Stimulated activated naive B cell treated with anti-CD40 and anti-IgM and Interleukin-4, amounts not matched to agents 10 μg/mL and 1 μg/mL and 100 μg/mL, for 72 hours (primary cell): ENCODE measurements around the gene ZNF618.

ENCODE experiments used
- ATAC-seq, 2 donors: fragments of 150-1000 bp; cut with Tn5 transposase; replicated peaks; 2 replicates each; pipeline ENCODE4 v1.10.0; 2021; ENCODE audit warnings: moderate library complexity in 1 of 2
- DNase-seq: peaks from one replicate; pipeline ENCODE4 v3.0.0; 2021
- H3K27ac Mint-ChIP-seq: one replicate; pipeline ENCODE4 v1.8.0; 2022; ENCODE audit warnings: mild to moderate bottlenecking, mixed read lengths
- H3K27me3 Mint-ChIP-seq, 2 donors: one replicate each; pipeline ENCODE4 v1.8.0; 2022; ENCODE audit warnings: mixed read lengths in 2 of 2
- H3K36me3 Mint-ChIP-seq, 2 donors: one replicate each; pipeline ENCODE4 v1.8.0; 2022; ENCODE audit warnings: mixed read lengths in 2 of 2, mild to moderate bottlenecking in 1 of 2
- H3K4me1 Mint-ChIP-seq, 2 donors: one replicate each; pipeline ENCODE4 v1.8.0; 2022; ENCODE audit warnings: mixed read lengths in 2 of 2, mild to moderate bottlenecking in 1 of 2
- H3K4me3 Mint-ChIP-seq, 2 donors: one replicate each; pipeline ENCODE4 v1.8.0; 2022; ENCODE audit warnings: mild to moderate bottlenecking in 2 of 2, mixed read lengths in 2 of 2, moderate library complexity in 1 of 2
- H3K9me3 Mint-ChIP-seq, 2 donors: one replicate each; pipeline ENCODE4 v1.8.0; 2022; ENCODE audit warnings: mixed read lengths in 2 of 2, mild to moderate bottlenecking in 1 of 2

Gene ZNF618, protein sequence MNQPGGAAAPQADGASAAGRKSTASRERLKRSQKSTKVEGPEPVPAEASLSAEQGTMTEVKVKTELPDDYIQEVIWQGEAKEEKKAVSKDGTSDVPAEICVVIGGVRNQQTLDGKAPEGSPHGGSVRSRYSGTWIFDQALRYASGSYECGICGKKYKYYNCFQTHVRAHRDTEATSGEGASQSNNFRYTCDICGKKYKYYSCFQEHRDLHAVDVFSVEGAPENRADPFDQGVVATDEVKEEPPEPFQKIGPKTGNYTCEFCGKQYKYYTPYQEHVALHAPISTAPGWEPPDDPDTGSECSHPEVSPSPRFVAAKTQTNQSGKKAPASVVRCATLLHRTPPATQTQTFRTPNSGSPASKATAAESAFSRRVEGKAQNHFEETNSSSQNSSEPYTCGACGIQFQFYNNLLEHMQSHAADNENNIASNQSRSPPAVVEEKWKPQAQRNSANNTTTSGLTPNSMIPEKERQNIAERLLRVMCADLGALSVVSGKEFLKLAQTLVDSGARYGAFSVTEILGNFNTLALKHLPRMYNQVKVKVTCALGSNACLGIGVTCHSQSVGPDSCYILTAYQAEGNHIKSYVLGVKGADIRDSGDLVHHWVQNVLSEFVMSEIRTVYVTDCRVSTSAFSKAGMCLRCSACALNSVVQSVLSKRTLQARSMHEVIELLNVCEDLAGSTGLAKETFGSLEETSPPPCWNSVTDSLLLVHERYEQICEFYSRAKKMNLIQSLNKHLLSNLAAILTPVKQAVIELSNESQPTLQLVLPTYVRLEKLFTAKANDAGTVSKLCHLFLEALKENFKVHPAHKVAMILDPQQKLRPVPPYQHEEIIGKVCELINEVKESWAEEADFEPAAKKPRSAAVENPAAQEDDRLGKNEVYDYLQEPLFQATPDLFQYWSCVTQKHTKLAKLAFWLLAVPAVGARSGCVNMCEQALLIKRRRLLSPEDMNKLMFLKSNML

GRCh38 chr9:113876151-113876992 lies at the start of gene ZNF618:
ZNF618 (plus strand) TSS chr9:113876309; CDS start chr9:113876381, 72 bp downstream.
- peak within 1 kb of the TSS; percentile 91 to 92 for H3K4me3 Mint-ChIP-seq
- H3K27me3 Mint-ChIP-seq: peaks cover 4 to 5% of the 10 kb centered on the region in 2 donors
- peak within 1 kb of the TSS; percentile 88 for H3K27ac Mint-ChIP-seq

DNA sequence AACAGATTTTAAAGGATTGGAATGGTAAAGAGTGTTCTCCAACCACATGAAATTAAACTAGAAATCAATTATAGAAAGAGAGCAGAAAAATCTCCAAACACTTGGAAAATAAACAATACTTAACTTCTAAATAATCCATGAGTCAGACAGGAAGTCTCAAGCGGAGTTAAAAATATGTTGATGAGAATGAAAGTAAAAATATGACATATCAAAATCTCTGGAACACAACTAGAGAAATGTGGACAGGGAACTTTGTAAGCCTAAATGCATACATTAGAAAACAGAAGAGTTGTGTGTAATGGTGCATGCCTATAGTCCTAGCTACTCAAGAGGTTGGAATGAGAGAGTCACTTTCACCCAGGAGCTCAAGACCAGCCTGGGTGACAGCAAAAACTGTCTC lies 47.9 kb upstream of the ZNF618 start:
- peaks cover 0 to 9% of the 10 kb centered on the region in 2 donors for H3K36me3 Mint-ChIP-seq
- DNase-seq (no peak), ATAC-seq (no peak)
- peaks cover 13% of the 10 kb centered on the region in 2 donors for H3K9me3 Mint-ChIP-seq
- peaks cover 4 to 7% of the 10 kb centered on the region in 2 donors for H3K4me1 Mint-ChIP-seq
- no peak overlapping the region for H3K4me3 Mint-ChIP-seq
- peaks cover 0 to 12% of the 10 kb centered on the region in 2 donors for H3K27me3 Mint-ChIP-seq
- H3K27ac Mint-ChIP-seq: no peak overlapping the region

More at GRCh38 chr9:113876151-113876992, at the start of gene ZNF618:
- H3K9me3 Mint-ChIP-seq: peaks cover 0 to 2% of the 10 kb centered on the region in 2 donors
- ATAC-seq: peak; percentile 82 to 84
- H3K4me1 Mint-ChIP-seq: peaks cover 1 to 8% of the 10 kb centered on the region in 2 donors
- DNase-seq: no peak
- H3K36me3 Mint-ChIP-seq: peaks cover 1 to 4% of the 10 kb centered on the region in 2 donors

DNA sequence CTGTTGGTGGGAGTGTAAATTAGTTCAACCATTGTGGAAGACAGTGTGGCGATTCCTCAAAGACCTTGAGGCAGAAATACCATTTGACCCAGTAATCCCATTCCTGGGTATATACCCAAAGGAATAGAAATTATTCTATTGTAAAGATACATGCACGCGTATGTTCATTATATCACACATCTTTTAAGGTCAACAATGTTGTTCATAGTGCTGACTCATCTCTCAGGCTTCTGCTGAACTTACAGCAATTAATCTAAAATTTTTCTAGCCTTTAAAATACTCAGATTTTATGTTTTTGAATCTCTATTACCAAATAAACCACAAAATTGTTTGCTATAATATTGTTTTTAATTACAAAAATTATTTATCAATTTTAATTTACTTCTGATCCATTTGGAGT lies 38.8 kb upstream of the ZNF618 start:
- ATAC-seq: no peak
- no peak overlapping the region for H3K27ac Mint-ChIP-seq
- H3K4me3 Mint-ChIP-seq: no peak overlapping the region
- no peaks in the 10 kb centered on the region for H3K4me1 Mint-ChIP-seq
- no peaks in the 10 kb centered on the region for H3K36me3 Mint-ChIP-seq
- peaks cover 9 to 13% of the 10 kb centered on the region in 2 donors for H3K9me3 Mint-ChIP-seq
- no peak for DNase-seq
- peaks cover 7 to 11% of the 10 kb centered on the region in 2 donors for H3K27me3 Mint-ChIP-seq

DNA sequence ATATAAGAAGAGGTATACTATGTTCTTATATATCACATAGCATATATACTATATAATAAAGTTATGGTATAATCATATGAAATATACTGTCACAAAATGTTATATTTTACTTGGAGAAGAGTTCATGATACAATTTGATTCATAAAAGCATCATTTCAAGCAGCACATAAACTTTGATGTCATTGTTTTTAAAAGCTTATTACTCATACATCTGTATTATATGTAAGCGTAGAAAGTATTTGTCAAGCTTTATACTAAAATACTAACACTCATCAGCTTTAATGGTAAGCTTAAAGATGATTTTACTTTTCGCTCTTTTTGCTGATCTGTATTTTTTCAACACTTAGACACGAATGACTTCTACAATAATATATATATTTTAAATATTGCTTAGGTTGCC lies 34.0 kb upstream of the ZNF618 start:
- H3K9me3 Mint-ChIP-seq: peaks cover 9 to 13% of the 10 kb centered on the region in 2 donors
- H3K27ac Mint-ChIP-seq: no peak overlapping the region
- peaks cover under 1 to 1% of the 10 kb centered on the region in 2 donors for H3K27me3 Mint-ChIP-seq
- ATAC-seq (no peak), DNase-seq (no peak)
- no peak overlapping the region for H3K4me3 Mint-ChIP-seq
- no peaks in the 10 kb centered on the region for H3K36me3 Mint-ChIP-seq
- H3K4me1 Mint-ChIP-seq: no peaks in the 10 kb centered on the region

DNA sequence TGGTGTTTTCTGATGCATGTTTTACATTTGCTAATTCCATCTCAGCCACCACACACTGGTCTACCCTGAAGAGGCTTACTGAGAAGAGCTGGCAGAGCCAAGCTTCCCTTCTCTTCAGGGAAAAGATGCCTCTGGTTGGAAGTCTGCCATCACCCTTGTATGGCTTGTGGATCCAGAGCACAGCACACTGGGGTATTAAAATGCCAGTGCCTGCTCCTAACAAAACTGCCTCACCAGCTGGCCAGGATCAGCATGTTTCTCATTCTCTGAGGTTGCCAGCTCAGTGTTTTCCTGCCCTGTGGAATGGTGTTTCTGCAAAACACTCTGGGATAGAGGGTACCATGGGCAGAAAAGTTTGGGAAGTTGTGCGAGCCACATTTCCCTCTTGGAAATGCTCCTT lies 31.6 kb upstream of the ZNF618 start:
- H3K9me3 Mint-ChIP-seq: peaks cover 9 to 14% of the 10 kb centered on the region in 2 donors
- H3K27ac Mint-ChIP-seq: no peak overlapping the region
- no peaks in the 10 kb centered on the region for H3K27me3 Mint-ChIP-seq
- no peaks in the 10 kb centered on the region for H3K36me3 Mint-ChIP-seq
- DNase-seq (no peak), ATAC-seq (no peak)
- no peak overlapping the region for H3K4me3 Mint-ChIP-seq
- no peaks in the 10 kb centered on the region for H3K4me1 Mint-ChIP-seq

GRCh38 chr9:113851359-113851758 lies 24.8 kb upstream of the ZNF618 start:
- Mint-ChIP-seq H3K4me1 (peaks cover 2 to 9% of the 10 kb centered on the region in 2 donors), H3K36me3 (peaks cover 2 to 4% of the 10 kb centered on the region in 2 donors), H3K4me3 (no peak overlapping the region), H3K9me3 (peaks cover 4 to 13% of the 10 kb centered on the region in 2 donors), H3K27ac (no peak overlapping the region), H3K27me3 (peaks cover 13 to 15% of the 10 kb centered on the region in 2 donors)
- no peak for DNase-seq
- ATAC-seq: no peak

- Mint-ChIP-seq H3K9me3 (peaks cover 4 to 11% of the 10 kb centered on the region in 2 donors), H3K4me3 (no peak overlapping the region), H3K27me3 (peaks cover 13 to 16% of the 10 kb centered on the region in 2 donors), H3K4me1 (peaks cover 2 to 9% of the 10 kb centered on the region in 2 donors), H3K27ac (no peak overlapping the region), H3K36me3 (peaks cover 2 to 4% of the 10 kb centered on the region in 2 donors)
- ATAC-seq: peak; percentile 73 to 75
- no peak for DNase-seq
Measured at GRCh38 chr9:113851873-113852272, 24.2 kb upstream of the ZNF618 start.

GRCh38 chr9:113853333-113853732 lies 22.8 kb upstream of the ZNF618 start:
- H3K27me3 Mint-ChIP-seq: peaks cover 13 to 16% of the 10 kb centered on the region in 2 donors
- no peak for ATAC-seq
- H3K36me3 Mint-ChIP-seq: peaks cover 2 to 4% of the 10 kb centered on the region in 2 donors
- peaks cover 2 to 8% of the 10 kb centered on the region in 2 donors for H3K9me3 Mint-ChIP-seq
- H3K4me3 Mint-ChIP-seq: no peak overlapping the region
- no peak overlapping the region for H3K27ac Mint-ChIP-seq
- no peak for DNase-seq
- H3K4me1 Mint-ChIP-seq: peaks cover 2 to 9% of the 10 kb centered on the region in 2 donors

- Mint-ChIP-seq H3K36me3 (peaks cover 2 to 4% of the 10 kb centered on the region in 2 donors), H3K27me3 (peaks cover 13 to 16% of the 10 kb centered on the region in 2 donors), H3K27ac (no peak overlapping the region), H3K4me3 (no peak overlapping the region), H3K4me1 (peaks cover 2 to 9% of the 10 kb centered on the region in 2 donors), H3K9me3 (peaks cover 2 to 8% of the 10 kb centered on the region in 2 donors)
- DNase-seq (no peak), ATAC-seq (no peak)
Measured at GRCh38 chr9:113854310-113854709, 21.8 kb upstream of the ZNF618 start.

DNA sequence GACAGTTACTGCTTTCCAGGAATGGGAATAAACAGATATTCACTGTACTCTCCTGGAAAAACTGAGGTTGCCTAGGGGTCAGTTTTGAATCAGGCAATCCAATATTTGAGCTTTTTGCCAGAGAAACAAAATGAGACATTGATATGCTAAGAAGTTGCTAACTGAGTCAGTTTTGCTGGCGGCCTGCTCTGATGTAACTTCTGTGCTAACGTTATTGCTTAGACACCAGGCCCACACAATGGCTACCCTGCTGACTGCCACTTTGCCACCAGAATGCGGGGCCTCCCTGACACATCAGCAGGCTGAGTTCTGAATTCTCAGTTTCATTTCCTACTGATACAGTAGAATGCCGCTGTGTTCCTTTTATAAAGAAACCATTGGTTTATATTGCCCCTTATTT lies 18.2 kb upstream of the ZNF618 start:
- Mint-ChIP-seq H3K36me3 (no peaks in the 10 kb centered on the region), H3K9me3 (no peaks in the 10 kb centered on the region), H3K4me1 (no peaks in the 10 kb centered on the region), H3K4me3 (no peak overlapping the region), H3K27ac (no peak overlapping the region), H3K27me3 (peaks cover 25 to 27% of the 10 kb centered on the region in 2 donors)
- no peak for DNase-seq
- ATAC-seq: peak; percentile 66 to 76

GRCh38 chr9:113858282-113858681 lies 17.8 kb upstream of the ZNF618 start:
- H3K27ac Mint-ChIP-seq: no peak overlapping the region
- DNase-seq (no peak), ATAC-seq (peak; percentile 46 to 53)
- no peaks in the 10 kb centered on the region for H3K4me1 Mint-ChIP-seq
- H3K9me3 Mint-ChIP-seq: no peaks in the 10 kb centered on the region
- peaks cover 25 to 30% of the 10 kb centered on the region in 2 donors for H3K27me3 Mint-ChIP-seq
- H3K4me3 Mint-ChIP-seq: no peak overlapping the region
- no peaks in the 10 kb centered on the region for H3K36me3 Mint-ChIP-seq

DNA sequence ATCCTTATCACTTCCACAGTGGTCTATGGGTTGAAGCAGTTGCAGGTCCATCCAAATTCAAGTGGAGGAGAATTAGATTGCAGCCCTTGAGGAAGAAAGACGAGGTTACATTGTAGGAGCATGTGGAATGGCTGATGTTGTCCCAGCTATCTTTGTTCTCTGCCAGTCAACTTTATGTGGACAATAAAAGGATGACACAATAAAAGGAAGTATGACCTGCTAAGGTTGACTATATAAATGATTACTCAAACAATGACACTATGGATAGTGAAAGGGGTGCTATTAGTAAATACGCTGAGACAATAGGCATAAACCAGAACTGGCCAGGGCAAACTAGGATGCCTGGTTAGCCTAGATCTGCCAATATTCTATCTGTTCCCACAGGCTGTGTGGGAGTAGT lies 12.8 kb upstream of the ZNF618 start:
- Mint-ChIP-seq H3K4me3 (no peak overlapping the region), H3K27ac (no peak overlapping the region), H3K27me3 (peaks cover 18 to 27% of the 10 kb centered on the region in 2 donors), H3K36me3 (no peaks in the 10 kb centered on the region), H3K4me1 (no peaks in the 10 kb centered on the region), H3K9me3 (no peaks in the 10 kb centered on the region)
- ATAC-seq: no peak
- DNase-seq: no peak

DNA sequence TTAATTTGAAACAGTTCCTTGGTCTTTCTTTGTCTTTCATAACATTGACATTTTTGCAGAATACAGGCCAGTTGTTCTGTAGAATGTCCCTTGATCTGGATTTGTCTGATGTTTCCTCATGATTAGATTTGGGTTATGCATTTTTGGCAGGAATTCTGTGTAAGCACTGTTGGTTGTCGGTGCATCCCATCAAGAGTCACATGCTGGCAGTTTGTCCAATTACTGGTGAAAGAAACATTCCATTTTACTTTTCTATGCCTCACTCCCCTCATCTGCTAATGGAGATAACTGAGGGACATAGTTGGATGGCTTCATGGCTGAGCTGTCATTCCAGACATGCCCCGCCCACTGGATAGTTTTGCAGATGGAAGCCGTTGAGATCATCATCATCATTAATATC lies 7.6 kb upstream of the ZNF618 start:
- no peak for ATAC-seq
- H3K4me3 Mint-ChIP-seq: no peak overlapping the region
- H3K4me1 Mint-ChIP-seq: peaks cover 0 to 4% of the 10 kb centered on the region in 2 donors
- H3K27ac Mint-ChIP-seq: no peak overlapping the region
- no peak for DNase-seq
- peaks cover 5 to 10% of the 10 kb centered on the region in 2 donors for H3K27me3 Mint-ChIP-seq
- no peaks in the 10 kb centered on the region for H3K36me3 Mint-ChIP-seq
- H3K9me3 Mint-ChIP-seq: no peaks in the 10 kb centered on the region
